ENCODE data around the gene EXOC6B. TPM values are rescaled to one million over a fixed set of nuclear protein-coding genes. Genes with fewer than 3 reads are reported as not detected.

The EXOC6B gene
- total and polyA plus RNA-seq, 2 of the 8 experiments (the other 6 are each of a cell fraction or from before 2014, with no cell fraction given), result 13.5 to 33.0 TPM

DNA sequence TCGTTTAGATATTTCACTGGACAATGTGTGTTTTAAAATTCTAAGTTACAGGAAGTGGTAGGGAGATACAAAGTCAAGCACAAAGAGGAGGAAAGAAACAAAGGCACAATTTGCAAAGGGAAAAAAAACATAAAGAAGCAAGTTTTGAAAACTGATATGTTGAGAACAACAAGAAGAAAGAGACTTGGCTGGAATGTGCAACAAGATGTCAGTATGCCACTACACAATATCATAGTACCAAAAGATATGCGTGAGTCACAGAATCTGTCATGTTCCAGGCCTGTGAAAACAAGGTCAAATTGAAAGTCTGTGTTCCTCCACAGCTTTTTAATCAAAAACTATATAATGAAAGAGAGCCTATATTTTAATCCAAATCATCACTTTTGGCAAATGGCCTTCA lies 12.0 kb downstream of the EXOC6B start (continued):
- no peak for TF ChIP-seq SAP30 (IDR thresholded peaks at IDR 0.05; ENCODE audit: insufficient read depth, insufficient replicate concordance, low read length)
